SK-N-SH (cell line): ENCODE results near the gene RNF149.

Source experiments
- CTCF ChIP-seq: fragments of 200-600 bp; sonication (generic); IDR thresholded peaks from 2 replicates; pipeline ENCODE4 v1.6.1; 2017; ENCODE audit warnings: antibody characterized with exemption, mild to moderate bottlenecking, moderate library complexity
- ELF1 ChIP-seq: IDR thresholded peaks from 2 replicates; pipeline ENCODE4 v1.4.0; 2012
- EZH2phosphoT487 ChIP-seq: fragments of 200-600 bp; sonication (generic); IDR thresholded peaks from 2 replicates; pipeline ENCODE4 v1.6.1; 2017; ENCODE audit warnings: low read depth, mixed run types, mild to moderate bottlenecking, antibody characterized with exemption, moderate library complexity, borderline replicate concordance
- FOXJ3 ChIP-seq: sonication (generic); formaldehyde crosslinking; IDR thresholded peaks from 2 replicates; pipeline ENCODE4 v1.5.1; 2020; ENCODE audit warnings: mild to moderate bottlenecking, missing genetic modification reagents
- MAX ChIP-seq: IDR thresholded peaks from 2 replicates; pipeline ENCODE4 v1.4.0; 2012; ENCODE audit warnings: low read depth
- NRF1 ChIP-seq: IDR thresholded peaks from 2 replicates; pipeline ENCODE4 v1.6.1; 2012; ENCODE audit warnings: low read depth, mild to moderate bottlenecking, low read length
- POLR2AphosphoS5 ChIP-seq: IDR thresholded peaks from 2 replicates; pipeline ENCODE4 v1.6.1; 2012; ENCODE audit warnings: low read depth, low read length
- RFX5 ChIP-seq: IDR thresholded peaks from 2 replicates; pipeline ENCODE4 v1.6.1; 2012; ENCODE audit warnings: mild to moderate bottlenecking, improper control_type of control experiment, low read length
- USF1 ChIP-seq: IDR thresholded peaks from 2 replicates; pipeline ENCODE4 v1.4.0; 2012; ENCODE audit warnings: low read depth, borderline replicate concordance
- USF2 ChIP-seq: fragments of 150-350 bp; IDR thresholded peaks from 2 replicates; pipeline ENCODE4 v1.6.1; 2017; ENCODE audit warnings: antibody characterized with exemption, low read length, low read depth, borderline replicate concordance
- YY1 ChIP-seq: IDR thresholded peaks from 2 replicates; pipeline ENCODE4 v1.4.0; 2012; ENCODE audit warnings: low read depth, mild to moderate bottlenecking

GRCh38 chr2:101357376-101357775 is 48.9 kb upstream of the RNF149 start:
- TF ChIP-seq CTCF (no peak), USF2 (no peak), USF1 (no peak), ELF1 (no peak), YY1 (no peak), POLR2AphosphoS5 (no peak), NRF1 (no peak), FOXJ3 (CRISPR knock-in tag) (no peak), EZH2phosphoT487 (no peak), RFX5 (no peak), MAX (no peak)
